NCI-H2029 (cell line): ENCODE results near the gene BOD1.
A peak's percentile ranks its signal among the peaks of the same experiment; 100 is the strongest.
"Not testable (repeated sequence)": the region's sequence is repeated elsewhere in the genome, so short reads cannot be mapped to it uniquely, and the experiment has no call there.

Source experiments
- DNase-seq: peaks from one replicate; lab custom pipeline; 2025; lab: John Stamatoyannopoulos, UW

Gene BOD1

DNA sequence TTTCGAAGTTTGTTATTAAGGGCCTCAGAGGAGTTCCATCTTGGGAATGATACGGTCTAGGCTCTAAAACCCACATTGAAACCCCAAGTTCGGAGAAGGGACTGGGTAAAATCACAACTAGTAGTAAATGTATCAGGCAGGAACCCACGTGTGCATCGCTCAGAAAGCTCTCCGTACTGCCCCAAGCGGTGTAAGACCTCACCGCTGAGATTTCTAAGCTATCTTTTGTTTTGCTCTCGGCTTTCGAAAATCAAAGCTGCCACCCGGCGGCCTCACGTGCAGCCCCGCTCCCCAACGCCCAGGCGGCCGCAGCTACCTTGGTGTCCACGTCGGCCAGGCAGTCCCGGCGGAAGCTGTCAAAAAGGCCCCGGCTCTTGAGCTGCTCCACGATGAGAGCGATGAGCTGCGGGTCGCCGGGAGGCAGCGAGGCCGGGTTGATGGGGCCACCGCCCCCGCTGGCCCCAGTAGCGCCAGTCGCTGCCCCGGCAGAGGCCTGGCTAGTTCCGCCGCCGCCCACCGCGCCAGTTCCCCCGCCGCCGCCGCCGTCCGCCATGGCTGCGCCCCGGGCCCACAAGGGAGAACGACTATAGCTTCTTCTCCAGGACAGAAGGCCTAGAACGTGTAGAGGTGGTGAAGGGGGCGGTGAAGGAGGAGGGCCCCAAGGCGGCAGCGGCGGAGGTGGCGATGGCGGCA is 420 bp downstream of the BOD1 start:
- peak; percentile 65 for DNase-seq

DNA sequence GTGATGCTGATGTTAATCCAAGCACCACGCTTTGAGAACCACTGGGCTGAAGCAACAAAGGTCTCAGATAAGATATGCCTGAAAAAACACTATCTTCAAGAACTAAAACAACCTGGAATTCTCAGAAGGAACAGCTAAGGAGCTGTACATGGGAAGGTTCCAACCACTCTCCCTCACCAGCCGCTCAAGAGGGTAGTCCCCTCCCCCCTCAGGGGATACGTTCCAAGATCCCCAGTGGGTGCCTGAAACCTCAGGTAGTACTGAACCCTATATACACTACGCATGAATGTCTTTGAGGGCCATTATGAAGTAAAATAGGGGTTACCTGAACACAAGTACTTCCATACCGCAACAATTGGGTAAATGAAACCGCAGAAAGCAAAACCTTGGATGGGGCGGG is 1.9 kb downstream of the BOD1 start:
- no peak for DNase-seq

DNA sequence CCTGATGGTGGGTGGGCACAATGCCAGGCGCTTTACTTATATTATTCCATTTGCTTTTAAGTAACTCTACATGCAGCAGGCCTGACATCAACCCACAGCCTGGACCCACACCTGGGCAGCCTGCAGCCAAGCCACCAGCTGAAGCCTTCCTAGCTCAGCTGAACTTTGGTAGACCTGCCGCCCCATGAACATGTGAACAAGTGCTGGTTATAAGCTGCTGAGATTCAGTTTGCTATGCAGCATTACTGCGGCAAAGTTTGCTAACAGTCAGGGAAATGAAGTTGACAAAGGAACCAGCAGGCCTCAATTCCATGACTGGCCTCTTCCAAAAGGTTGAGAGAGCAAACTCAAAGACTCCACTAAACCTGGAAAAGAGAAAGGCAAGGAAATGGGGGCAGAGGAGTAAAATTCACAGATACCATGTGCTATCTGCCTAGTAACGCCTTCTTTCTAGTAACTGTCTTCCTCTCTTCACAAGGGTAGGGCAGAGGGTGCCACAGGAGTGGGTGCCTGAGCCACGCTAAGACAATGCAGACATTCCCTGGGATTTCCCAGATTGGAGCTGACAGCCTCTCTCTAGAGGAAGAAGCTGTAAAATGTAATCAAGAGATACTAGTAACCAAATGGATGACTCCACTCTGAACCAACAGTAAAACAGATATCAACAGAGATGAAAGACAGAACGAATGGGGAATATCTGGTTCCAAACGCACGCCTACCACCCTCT is 2.9 kb downstream of the BOD1 start:
- DNase-seq, result no peak

DNA sequence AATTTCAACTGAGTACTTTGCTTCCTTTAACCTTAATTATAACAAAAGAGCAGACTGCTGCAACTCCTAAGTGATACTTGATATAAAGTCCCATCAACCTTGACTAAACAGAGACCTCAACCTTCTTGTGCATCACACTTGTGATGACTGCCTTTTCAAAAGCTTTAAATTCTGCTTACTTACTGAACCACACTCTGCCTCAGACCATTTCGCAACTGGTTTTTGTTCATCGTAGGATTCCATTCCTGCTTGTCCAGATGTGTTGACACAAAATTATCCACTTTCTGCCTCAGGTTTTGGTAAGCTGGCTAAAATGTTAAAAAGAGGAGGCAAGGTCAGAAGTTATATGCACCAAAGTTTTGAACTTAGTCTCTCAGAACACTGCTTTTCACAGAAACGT is 3.5 kb downstream of the BOD1 start:
- no peak for DNase-seq

DNA sequence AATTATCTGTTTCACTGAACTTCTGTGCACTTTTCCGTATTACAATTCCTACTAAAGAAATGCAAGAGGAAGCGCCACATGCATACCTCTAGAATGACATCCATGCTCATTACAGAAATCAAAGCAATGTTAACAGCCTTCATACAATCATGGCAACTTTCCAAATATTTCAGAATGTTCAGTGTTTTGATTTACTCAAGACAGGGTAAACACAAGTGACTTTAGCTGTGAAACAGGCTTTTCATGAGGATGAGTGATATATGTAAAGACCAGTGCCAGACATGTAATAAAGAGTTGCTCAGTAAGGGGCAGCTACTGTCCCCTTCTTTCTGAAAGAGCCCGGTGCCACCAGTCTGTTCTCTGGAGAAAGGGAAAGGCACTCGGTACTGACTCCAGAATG is 4.7 kb downstream of the BOD1 start:
- no peak for DNase-seq

DNA sequence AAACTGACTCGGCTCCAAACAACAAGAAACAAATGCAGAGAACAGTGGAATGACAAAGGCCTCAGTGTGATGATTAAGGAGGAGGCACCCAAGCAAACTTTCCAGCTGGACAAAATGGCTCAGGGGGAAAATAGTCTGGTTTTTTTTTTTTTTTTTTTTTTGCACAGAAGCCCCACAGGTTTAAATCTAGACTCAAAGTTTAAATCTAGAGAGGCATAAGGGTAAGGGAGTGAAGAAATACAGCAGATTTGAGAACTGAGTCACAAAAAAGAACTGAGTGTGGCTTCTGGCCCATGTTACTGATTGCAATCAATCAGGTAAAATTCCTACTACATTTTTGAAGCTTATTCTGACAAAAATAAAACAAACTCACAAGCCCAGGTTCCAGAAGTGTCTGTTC is 12.3 kb downstream of the BOD1 start:
- no peak for DNase-seq

DNA sequence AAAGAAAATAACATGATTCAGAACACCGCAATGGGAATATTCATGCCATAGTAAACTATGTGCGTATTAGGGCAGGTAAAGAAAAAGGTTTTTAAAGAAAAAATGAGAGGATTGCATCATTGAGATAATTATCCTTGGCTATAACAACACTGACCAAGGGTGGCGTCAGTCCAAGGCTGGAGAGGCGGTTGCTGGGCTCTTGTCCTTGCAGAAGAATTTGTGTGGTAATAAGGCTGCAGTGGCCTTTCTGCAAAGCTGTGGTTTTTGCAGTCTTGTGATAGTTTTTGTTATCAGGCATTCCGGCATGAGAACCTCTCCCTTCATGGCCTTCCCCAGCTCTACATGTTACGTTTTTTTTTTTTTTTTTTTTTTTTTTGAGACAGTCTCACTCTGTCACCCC is 14.0 kb downstream of the BOD1 start:
- no peak for DNase-seq

DNA sequence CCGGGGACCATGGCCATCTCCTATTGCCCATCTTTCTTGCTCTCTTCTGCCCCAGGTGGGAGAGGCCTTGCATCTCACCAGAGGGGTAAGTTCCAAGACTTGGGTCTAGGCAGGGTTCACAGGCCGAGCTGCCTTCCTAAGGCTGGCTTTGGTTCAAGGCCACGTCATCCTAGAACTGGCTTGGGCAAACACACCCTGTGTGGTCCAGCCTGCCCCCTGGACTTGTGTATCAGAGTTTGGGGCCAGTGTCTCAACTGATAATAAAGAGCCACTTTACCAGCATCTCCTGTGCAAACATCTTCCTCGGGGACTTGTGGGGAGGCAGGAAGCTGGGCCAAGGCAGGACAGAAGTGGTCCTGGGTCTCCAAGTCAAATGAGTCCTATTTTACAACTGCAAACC is 17.8 kb downstream of the BOD1 start:
- DNase-seq, result no peak

DNA sequence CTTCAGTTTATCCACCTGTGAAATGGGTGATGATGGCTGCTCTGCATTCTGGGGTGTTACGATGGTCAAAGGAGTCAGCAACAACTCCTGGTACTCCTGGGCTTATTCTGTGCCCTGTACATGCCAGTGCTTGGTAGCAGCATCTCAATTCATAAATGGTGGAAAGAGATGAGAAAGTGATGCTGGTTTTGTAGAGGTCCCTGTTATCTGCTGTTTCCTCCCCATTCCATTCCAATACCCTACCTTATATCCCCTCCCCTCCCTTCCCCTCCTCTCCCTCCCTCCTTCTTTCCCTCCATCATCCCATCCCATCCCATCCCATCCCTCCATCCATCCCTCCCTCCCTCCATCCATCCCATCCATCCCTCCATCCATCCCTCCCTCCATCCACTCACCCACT is 19.1 kb downstream of the BOD1 start:
- DNase-seq, result no peak

DNA sequence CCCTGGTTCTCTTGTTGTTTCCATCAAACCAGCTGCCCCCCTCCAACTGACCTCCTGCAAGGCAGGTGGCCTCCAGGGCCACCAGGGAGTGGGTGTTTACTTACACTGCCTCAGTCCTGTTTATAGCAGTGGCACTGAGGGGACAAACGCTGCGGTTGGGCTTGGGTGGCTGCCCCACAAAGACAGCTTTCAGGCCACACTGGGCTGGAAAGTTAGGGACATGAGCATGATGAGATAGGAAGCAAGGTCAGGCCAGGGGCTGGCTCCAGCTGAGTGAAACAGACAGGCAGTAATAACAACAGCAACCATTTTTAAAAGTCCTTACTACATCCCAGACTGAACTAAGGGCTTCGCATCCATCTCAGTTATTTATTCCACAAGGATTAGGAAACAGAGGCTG is 20.6 kb downstream of the BOD1 start:
- DNase-seq, result no peak

DNA sequence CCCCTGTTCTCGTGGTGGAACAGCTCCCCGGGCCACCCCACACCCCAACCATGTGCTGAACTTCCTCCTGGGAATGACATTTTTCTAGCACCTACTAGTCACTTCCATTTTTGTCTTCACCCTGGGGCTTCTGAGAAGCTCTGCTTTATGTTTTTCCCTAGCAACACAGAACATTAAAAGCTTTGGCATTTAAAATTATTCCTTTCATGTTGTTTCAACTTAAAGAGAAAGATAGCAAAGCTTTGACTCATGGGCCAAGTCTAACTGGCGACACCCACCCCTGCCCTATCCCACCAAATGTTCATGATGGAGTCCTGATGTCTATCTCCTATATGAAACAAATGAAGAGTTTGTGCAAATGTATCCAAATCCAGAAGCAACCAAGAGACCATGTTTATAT is 22.4 kb downstream of the BOD1 start:
- no peak for DNase-seq

DNA sequence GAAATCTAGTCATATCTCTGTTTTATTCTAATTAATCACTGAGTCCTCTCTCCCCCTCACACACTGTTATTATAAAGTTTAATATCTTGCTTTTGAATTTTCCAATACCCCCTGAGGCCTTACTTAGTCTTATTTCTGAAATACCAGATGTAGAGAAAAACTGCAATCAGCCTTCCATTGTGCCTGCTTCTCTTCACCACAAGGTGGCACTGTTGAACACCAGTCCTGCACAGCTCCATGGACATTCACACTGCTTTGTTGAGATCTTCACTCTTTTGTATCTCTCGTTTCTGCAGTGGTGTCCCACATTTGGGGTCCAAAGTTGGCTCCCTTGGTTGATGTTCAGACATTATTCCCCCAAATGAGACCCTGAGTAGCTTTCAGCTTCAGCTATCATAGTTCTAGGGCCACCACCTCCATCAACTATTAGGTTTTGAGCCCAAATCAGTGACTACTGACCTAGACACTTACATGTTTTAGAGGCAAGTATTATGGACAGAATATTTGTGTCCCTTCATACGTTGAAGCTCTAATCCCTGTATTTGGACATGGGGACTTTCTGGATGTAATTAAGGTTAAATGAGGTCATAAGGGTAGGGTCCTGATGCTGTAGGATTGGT is 24.3 kb downstream of the BOD1 start:
- no peak for DNase-seq

DNA sequence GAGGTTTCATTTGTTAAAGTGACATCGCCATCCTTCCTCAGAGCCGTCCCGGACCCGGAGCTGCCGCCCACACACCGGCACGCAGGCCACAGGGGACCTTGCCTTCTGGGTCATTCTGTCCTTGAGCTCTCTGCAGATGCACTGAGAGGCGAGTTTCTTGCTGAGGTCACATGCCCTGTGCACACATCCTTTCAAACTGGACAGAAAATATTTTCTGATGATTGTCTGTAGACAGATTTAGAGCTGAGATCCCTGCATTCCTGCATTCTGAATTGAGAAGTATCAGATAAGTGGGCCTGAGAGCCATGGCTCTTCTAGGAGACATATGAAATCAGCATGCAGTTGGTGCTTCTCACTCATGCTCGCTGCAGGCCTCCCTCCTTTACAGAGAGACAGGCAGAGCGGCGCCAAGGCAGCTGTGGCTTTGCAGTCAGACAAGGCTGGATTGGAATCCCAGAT is 25.4 kb downstream of the BOD1 start:
- no peak for DNase-seq

DNA sequence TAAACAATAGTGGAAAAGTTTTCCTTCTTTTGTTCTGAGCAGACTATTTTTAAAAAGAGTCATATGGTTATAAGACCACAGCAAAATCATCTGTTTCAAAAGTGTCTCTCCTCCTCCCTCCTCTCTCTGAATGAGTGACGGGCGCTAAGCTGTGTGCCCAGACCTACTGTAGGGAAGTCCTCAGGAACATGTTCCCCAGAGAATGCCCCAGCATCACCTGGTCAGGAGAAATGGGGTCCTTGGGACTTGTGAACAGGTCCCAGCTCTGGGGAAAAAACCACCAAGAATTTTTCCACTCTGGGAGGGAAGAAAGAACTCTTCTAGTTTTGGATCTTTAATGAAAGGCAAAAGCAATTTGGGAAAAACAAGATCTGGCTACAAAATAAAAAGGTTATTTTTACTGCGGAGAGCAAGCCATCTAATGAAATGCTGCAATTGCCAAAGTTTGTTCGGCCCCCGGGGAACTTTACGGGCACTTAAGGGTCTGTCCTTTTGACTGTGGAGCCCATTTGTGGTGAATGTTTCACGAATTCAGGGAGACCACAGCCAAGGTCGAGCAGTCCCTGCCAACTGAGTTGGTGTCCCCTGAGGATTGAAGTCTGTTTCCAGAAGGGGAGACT is 25.9 kb downstream of the BOD1 start:
- DNase-seq, result no peak

DNA sequence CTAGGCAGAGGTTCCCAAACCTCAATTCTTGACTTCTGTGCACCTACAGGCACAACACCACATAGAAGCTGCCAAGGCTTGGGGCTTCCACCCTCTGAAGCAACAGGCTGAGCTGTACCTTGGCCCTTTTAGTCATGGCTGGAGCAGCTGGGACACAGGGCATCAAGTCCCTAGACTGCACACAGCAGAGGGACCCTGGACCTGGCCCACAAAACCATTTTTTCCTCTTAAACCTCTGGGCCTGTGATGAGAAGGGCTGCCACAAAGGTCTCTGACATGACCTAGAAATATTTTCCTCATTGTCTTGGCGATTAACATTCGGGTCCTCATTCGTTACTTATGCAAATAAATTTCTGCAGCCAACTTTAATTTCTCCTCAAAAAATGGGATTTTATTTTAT is 30.3 kb downstream of the BOD1 start:
- DNase-seq, result not testable (repeated sequence)

DNA sequence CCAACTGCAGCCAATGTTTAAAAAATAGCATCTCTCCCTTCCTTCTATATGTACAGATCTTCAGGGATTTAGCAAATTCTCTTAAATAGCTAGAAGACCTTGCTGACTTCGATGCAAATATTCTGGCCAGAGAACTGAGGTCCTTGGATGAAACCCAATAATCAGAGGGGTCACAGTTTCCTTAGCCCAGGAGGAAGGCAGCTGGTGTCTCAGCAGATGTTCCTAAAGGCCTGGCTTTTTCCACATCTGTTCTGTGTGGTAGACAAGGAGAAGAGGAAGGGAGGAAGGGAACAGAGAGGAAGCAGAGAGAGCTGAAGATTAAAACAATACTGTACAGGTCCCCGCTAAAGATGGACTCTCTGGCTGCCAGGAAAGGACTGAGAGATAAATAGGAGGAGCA is 33.1 kb downstream of the BOD1 start:
- no peak for DNase-seq

DNA sequence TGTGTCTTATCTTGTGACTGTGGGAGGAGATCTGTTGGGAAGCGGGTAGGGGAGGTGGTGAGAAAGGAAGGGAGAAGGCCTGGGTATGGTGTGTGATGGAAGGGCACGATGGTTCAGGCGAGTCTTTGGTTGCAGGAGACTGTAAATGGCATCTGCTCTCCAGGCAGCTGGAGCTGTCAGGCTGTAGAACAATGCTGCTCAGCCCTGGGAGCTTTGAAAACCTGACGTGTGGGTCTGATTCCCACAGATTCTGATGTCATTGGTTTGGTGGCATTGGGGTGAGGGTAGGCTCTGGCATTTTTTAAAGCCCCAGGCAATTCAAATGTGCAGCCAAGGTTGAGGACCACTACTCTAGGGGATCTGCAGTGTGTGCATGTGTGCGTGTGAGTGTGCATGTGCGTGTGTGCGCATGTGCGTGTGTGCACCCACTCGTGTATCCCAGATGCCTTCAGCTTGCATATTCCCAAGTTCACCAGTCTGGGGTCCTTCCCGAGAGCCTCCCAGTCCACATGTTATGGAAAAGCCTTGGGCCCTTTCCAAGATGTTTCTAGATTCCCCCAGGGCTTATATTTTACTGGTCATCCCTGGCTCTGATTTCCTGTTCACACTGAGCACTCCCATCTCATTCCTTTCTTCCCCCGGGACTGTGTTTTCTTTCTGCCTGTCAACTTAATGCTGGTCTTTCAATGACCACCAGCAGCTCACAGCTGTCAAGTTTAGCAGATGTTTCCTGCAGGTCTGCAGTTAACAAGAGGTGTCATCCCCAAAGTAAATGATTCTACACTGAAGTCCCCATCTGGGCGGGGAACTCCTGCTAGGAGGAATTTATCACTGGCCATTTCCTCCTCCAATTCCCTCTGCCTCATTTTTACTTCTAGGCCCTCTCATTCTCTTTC is 34.0 kb downstream of the BOD1 start:
- no peak for DNase-seq

DNA sequence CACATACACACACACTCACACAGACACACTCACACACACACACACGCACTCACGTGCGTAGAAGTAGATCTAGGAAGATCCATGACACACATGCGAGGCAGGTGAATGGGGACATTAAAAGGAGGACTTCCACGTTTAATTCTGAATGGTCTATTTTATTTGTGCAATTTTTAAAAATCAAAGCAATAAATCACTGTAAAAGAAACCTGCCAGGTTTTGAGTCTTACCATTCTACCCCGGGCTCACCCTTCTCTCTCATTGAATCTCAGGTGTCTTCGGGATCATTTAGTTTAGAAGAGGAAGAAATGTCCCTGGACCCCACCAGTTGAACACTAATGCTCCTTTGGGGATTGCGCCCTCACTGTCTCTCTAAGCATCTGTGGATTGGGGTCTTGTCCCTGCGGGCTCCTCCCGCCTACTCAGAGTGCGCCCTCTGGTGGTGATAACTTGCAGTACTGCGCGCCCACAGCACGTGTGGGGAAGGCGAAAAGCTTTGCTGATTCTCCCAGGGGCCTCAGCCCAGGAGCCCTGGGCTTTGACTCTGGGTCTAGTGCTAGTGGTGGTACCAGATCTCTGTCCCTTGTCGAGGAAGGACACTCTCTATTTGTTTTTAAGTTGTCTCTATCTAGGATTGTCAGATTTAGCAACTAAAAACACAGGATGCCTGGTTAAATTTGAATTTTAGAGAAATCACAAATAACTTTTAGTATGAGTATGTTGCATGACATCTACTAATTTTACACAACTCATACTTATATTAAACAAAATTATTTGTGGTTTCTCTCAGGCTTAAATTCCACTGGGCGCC is 34.8 kb downstream of the BOD1 start:
- DNase-seq, result no peak

DNA sequence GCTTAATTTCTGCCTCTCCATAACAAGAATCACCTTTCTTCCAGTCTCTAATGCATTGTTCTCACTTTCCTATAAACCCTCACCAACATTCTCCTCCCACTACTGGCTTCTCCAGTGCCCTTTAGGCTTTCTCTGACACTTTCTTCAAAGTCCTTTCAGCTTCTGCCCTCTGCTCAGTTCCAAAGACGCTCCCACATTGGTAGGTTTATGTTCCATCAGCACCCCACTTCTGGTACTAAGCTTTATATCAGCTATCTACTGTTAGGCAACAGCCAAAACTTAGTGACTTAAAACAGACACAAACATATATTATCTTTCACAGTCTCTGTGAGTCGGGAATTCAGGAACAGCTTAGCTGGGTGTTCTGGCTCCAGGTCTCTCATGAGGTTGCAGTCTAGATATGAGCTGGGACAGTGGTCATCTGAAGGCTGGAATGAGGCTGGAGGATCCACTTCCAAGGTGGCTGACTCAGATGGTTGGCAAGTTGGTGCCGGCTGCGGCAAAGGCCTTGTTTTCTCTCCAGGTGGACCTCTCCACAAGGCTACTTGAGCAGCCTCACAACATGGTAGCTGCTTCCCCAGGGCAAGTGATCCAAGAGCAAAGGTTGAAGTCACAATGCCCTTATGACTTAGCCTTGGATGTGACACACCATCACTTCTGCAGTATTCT is 37.4 kb downstream of the BOD1 start:
- DNase-seq, result no peak

DNA sequence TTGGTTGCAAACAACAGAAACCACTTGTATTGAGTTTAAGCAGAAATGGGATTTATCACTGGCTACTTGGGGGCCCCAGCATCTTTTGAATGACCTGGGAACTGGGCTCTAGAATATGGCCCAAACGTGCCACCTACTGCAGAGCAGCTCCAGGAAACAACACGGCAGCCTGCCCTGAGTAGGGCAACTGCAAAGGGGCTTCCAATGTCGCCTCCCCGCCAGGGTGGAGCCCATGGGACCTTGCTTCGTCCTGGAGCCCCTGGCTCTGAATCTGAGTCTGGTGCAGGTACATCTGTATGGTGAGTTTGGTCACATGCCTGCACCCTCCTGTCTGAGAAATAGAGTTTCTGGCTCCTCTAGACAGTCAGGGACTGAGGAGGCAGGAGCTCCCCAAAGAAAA is 38.6 kb downstream of the BOD1 start:
- DNase-seq, result no peak

DNA sequence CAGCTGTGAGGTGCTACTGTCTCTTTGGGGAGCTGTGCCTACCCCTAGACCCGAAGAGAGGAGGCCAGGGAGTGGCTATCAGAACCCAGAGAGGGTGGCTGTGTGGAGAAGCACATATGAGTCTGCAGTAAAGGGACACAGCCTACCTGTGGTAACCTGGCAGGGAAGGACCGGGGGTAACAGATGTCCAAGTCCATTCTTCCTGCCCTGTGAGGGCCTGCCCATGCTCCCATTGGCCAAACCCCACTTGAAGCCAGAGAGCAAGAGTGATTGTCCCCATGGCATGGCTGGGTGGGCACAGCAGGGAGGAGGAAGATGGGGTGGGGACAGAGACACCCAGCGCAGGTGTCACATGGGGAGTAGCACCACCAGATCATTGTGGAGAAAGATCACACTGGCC is 39.3 kb downstream of the BOD1 start:
- no peak for DNase-seq
